Right ventricle myocardium superior (tissue), 1 donor: ENCODE results near the gene TFB2M. TPM values are rescaled to one million over a fixed set of nuclear protein-coding genes. Genes with fewer than 3 reads are reported as not detected.

Experiments used
- ATAC-seq: fragments of 200-7000 bp; cut with Tn5 transposase; one replicate; pipeline ENCODE4 v1.9.1; 2020; ENCODE audit warnings: mild to moderate bottlenecking; ENCODE audit not compliant: poor library complexity
- DNase-seq: peaks from one replicate; pipeline ENCODE4 v3.0.0-alpha.2; 2020
- intact Hi-C: fragments of 100-400 bp; cut with DNase I; formaldehyde crosslinking; loops from one replicate; pipeline ENCODE4 v1.11.2; 2022
- total RNA-seq: library from RNA; stranded (reverse); fragmentation: NEBNext Ultra II Directional; extraction: Animal tissue kit (Norgen Biotek cat#: 25700); gene quantifications from one replicate; pipeline ENCODE4 v1.2.1, GENCODE V29; 2021
- donor health status: DM: no; HTN: yes; CAD: no; lungs with severe emphysema.

The TFB2M gene
- total RNA-seq, 1 donor from 2014 or later: 18.6 TPM

DNA sequence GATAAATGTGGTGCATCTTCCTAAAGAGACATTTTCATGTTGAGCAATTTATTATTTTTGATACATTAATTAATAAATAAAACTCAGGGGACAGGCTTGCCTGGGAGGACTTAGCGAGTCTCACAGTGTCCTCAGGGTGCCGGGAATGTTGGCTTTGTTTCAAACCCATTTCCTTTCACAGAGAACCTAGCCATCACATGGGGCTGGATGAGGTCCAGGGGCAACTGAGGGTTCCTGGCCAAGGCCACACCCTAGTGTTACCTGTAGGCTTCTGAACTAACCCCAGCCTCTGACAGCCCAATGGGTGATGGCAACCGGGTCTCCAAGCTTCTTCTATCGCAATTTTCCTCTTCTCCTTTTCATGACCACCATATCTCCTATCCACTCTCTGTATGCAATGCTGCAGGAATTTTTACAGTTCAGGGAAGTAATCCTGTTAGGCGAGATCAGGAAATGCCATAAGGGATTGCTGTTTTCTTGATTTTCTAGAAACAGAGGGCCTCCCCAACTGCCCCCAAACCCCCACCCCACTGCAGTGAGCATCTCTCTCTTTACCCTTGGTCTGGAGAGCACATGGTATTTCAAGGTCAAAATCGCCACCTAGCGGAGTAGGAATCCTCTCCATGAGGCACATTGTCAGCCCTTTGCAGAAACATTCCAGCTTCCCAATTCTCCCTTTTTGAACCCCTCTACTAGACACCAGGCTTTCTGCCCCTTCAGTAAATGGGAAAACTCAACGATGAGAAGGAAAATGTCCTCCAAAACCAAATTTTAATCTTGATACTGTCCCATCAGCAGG is 36.9 kb downstream of the TFB2M start:
- intact Hi-C loops: no loop called here
- ATAC-seq: no peak
- no peak for DNase-seq

DNA sequence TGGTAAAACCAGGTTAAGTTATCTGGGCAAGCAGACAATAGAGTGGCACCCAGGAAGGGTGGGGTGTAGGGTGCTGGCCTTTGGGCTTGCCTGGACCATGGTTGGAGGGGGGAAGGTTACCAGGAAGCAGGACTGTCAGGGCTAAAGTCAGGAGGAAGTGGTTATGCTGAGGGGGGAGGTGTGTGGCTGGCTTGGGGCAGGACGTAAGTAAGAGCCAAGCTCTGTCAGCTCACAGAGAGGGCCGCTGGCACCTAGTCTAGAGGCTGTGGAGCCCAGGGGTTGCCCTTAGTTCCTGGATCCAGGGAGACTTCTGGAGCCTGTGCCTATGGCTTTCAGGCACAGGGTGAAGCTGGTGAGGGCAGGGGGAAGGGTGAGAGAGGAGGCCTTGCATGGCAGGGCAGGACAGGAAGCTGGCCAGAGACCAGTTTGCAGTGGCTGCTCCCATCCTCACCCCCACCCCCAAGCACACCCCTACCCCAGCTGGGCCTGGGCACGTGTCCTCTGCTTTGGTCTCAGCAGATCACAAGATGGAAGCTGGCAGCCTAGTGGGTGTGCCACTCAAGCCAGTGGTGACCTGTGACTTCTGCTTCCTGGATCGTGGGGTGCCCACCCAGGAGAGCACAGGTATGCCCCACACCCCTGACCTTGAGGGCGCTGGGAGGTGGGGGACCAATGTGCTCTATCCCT is 38.5 kb downstream of the TFB2M start:
- intact Hi-C loops: no loop called here
- ATAC-seq (no peak), DNase-seq (no peak)

DNA sequence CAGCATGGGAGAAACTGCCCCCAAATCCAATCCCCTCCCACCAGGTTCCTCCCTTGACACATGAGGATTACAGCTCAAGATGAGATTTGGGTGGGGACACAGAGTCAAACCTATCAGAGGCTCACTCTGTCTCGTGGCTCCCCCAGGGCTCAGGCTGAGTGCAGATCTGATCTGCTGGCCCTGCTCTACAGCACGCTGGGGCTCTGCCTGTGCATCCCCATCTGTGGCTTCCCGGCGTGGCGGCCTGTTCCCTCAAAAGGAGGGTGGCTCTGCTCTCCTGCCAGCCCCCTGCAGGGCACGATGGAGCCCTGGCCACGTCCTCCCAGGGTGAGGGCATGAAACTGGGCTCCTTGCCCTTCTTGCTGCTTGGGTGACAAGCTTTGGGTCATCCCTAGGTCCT is 39.1 kb downstream of the TFB2M start:
- DNase-seq: no peak
- intact Hi-C loops: no loop called here
- ATAC-seq: no peak

DNA sequence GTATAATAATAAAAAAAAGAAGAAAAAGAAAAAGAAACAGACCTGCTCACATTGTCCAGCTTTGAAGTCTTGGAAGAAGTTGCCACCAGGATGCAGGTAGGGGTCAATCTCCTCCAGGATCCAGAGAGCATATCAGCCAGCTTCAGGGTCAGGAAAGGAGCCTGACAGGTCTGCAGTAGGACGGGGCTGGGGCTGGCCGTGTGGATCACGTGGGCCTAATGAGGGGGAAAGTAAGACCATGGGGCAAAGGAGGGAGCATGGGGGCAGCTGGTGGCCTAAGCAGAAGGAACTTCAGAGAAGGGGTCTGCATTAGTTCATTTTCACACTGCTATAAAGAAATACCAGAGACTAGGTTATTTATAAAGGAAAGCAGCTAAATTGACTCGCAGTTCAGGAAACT is 39.7 kb downstream of the TFB2M start:
- DNase-seq: no peak
- no peak for ATAC-seq
- intact Hi-C loops: no loop called here

DNA sequence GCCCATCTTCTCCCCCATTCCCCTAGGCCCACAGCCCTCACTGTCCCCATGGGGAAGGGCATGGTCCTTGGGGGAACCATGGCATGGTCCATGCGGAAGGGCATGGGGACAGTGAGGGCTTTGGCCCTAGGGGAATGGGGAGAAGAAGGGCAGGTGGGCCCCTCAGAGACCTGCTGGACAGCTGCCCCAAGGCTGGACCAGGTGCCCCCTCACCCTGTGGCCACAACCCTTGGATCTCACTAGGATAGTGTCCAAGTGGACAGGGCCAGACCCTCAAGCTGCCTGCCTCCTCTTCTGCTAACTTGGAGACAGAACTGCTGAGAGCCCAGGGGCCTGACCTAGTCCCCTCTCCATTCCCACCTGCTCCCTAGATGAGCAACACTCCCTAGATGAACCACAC is 46.5 kb downstream of the TFB2M start:
- no peak for DNase-seq
- no peak for ATAC-seq
- intact Hi-C loops: no loop called here

DNA sequence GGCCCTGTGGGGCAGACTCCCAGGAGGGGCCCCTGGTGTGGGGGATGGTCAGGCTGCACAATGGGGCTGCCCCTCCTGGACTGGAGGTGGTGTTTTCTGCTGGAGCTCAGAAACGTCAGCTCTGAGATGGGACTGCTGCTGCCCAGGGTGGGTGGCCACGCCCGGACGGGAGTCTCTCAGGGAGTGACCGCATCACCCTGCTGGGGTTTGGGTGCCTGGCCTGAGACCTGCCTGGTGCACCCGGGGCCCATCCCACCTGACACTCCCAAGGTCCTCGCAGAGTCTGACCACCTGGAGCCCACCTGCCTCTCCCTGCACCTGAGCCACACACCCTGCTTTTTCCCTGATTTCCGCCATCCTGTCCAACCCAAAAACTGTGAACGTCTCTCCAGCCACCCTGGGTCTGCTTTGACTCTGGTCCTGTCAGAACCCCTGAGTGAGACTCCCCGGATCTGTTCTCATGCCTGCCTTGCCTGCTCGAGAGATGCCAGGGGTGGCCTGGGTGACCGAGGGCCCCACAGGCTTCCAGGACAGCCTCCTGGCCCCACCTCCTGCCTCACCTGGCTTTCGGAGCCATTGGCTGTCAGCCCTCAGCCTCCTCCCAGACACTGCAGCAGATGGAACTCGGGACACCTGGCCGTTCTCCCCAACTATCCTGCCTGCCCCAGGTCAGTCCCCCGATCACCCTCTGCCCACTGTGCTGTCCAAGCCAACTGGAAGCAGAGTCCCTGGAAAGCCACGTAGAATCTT is 47.4 kb downstream of the TFB2M start:
- ATAC-seq (no peak), DNase-seq (no peak)
- intact Hi-C loops: no loop called here

DNA sequence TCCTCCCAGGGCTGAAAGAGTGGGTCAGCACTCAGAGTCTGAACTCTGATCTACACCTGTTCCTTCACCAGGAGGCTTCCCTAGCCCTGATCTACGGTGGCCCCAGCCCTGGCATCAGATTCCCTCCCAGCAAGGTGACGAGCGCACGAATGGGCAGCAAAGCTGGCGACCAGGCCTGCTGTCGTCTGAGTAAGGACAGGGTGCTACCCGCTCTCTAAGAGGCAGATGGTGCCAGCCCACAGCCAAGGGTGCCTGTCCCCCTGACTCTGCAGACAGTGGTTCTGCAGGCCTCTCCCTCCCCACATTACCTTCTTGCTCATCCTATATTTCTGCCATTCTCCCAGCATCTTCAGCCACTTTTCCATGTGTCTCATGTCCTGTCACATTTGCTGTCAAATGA is 48.7 kb downstream of the TFB2M start:
- DNase-seq (no peak), ATAC-seq (no peak)
- intact Hi-C loops: no loop called here

DNA sequence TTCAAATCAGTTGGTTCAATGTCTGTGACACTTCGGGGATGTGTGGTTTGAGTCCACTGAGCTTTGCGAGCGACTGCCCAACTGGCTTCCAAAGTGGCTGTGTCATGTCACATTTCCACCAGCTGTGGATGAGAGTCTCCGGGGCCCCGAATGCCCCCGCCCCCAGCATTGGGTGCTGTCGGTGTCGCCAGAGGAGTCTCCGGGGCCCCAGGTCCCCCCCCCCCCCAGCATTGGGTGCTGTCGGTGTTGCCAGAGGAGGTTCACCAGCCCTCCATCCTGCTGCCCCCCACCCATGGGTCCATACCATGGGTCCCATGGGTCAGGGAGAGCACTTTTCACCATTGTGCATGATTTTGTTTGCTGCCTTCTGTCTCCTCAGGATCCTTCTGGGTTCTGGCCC is 49.9 kb downstream of the TFB2M start:
- intact Hi-C loops: no loop called here
- DNase-seq: no peak
- ATAC-seq: no peak

DNA sequence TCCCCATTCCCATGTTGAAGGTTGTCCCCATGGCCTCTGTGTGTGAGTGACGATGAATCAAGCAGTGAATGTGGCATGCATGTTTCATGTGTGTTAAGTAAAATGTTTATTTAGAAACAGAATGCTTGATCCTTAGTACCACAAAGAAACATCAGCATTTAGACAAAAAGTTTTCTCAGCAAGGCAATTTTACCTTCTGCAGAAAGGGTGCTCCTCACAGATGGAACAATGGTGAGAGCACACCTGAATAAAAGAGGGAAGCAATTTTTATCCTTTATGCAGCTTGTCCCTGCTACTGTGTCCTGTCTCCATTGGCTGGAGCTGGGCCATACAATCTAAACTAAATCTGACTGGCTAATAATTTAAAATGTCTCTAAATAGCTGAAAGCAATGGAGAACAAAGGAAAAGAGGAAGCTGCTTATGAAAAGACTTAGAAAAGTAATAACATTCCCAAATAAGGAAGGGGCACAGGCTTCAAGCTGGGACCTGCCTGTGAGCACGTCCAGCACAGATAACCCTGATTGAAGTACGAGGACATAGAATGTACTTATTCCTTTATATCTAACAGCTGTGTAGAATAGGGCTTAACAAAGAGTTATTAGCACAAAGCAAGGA is 50.6 kb downstream of the TFB2M start:
- intact Hi-C loops: no loop called here
- no peak for DNase-seq

DNA sequence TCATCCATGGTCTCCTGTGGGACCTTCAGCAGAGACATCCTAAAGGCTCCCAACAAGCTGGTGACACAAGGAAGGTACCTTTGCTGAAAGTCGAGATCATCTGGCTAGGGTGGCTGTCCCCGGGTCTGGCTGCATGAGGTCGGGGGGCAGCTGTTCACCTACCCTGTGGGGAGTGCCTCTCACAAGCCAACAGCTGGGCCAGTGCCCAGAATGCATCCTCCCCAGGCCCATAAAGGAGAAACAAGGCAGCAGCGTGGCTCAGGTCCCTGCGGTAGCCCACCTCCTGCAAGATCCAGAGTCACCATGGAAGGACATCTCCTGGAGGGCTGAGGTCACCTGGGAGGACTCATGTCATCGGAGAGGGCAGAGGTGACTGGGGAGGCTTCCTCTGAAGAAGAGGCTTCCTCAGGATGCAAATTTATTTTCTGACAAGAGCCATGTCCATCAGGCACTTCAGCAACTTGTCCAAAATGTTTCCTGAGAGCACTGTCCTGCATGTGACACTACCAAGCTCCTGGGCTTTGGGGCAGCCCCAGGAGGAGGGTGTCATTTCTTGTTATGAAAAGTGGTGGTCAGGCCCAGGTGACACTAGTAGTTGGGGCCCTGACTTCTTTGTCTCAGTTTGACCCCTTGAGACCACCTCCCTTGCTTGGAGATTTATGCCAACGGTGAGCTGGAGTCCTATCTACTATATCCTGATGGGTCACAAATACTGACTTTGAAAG is 52.3 kb downstream of the TFB2M start:
- DNase-seq (no peak), ATAC-seq (no peak)
- intact Hi-C loops: no loop called here

More for the DNA sequence above, 50.6 kb downstream of the TFB2M start:
- no peak for ATAC-seq

DNA sequence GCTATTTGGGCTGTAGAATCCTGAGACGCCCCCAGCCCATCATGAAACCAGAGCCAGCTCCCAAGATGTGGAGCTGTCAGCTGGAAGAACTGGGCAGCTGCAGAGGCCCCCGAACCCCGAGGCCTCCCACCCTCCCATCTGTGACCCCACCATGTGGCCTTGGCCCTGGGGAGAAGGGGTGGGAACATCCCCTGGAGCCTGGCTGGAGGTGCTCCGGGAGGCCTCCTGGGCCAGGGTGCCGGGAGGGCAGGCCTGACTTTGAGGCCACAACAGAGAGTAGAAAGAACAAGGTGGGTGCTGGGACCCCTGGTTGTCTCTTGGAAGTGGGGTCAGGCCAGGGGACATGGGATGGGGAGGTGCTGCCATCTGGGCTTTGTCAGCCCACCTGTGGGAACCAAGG is 53.0 kb downstream of the TFB2M start:
- ATAC-seq: no peak
- intact Hi-C loops: no loop called here
- no peak for DNase-seq

DNA sequence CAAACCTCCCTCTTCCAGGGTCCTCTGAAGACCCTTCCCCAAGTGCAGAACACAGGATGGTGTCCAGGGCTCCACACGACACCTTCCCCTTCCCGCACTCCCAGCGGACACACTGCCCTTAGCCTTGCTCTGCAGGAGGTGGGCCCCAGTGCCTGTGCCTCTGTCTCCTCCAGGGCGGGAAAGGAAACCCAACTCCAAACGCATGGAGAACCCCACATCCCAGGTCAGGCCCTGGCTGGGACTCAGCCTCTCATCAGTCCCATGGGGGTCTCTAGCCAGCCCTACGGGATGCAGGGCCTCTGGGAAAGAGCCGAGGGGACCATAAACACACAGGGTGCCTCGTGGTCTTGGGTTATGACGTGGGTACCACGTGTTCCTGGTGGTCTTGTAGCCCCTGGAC is 53.4 kb downstream of the TFB2M start:
- DNase-seq: no peak
- ATAC-seq: no peak
- intact Hi-C loops: no loop called here

DNA sequence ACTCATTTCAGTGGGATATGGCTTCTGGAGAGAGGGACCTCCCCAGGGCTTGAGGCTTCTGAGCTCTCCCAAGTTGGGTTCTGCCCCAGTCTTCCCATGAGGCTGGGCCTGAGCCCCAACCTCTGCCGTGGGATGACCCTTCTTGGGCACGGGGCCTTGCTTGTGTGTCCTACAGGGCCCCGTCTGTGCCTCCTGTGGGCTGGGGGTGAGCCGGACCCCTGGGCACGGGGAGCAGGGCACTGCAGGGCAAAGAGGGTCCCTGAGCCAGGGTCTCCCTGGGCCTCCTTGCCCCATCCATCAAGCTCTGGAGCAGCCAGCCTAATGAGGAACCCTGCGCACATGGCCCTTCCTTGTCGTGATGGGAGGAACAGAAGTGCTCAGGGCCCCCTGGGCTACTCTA is 53.8 kb downstream of the TFB2M start:
- no peak for DNase-seq
- intact Hi-C loops: no loop called here
- no peak for ATAC-seq

DNA sequence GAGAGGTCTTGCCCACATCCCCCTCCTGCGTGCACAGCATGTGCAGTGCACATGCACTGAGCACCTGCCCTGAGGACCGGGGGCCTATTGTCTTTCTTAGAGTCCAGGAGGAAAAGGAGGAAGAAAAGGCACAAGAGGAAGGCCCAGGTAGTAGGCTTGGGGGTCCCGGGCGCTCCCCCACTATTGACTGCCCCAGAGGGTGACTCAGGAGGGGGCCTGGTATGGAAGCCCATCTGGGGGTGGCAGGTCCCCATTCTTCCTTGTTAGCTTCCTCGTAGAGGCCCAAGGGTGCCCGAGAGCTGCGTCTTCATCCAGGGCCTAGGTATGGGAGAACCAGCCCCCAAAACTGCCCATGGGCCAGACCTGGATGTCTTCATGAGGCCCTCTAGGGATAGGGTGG is 54.9 kb downstream of the TFB2M start:
- intact Hi-C loops: no loop called here
- ATAC-seq (no peak), DNase-seq (no peak)

DNA sequence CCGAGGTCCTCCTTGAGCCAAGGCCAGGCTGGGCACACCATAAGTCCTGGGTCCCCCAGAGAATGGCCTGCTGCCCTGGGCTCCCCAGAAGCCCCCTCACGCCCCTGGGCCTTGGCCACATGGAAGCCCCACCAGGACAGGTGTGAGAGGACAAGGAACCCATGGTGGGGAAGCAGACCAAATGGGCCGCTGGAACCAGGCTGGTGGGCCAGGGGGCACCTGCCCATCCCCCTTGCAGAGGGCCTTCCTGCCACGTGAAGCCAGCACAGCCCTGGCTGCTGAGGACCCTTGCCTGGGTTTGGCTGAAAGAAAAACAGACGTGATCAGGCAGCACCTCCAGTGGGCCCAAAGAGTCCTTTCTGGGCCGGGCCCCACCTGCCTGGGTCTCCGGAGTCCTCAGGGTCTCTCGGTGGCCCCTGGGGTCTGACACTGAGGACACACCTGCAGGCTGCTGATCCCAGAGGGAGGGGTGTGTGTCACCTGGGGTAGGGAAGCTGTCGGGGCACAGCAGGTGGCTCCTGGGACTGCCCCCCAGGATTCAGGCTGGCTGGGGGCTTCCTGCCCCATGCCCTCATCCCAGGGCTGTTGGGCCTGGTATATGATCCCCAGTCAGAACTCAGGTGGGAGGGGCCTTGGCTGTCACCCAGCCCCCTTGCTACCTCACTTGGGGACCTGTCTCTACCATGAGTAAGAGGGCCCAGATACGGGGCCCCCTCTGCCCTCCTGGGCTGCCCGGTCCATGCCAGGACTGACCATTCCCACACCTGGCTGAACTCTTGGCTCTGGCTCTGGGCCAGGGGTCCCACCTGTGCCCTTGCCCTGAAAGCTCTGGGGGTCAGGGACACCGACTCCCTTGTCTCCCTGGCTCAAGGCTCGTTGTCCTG is 55.7 kb downstream of the TFB2M start:
- intact Hi-C loops: no loop called here
- ATAC-seq (no peak), DNase-seq (no peak)

DNA sequence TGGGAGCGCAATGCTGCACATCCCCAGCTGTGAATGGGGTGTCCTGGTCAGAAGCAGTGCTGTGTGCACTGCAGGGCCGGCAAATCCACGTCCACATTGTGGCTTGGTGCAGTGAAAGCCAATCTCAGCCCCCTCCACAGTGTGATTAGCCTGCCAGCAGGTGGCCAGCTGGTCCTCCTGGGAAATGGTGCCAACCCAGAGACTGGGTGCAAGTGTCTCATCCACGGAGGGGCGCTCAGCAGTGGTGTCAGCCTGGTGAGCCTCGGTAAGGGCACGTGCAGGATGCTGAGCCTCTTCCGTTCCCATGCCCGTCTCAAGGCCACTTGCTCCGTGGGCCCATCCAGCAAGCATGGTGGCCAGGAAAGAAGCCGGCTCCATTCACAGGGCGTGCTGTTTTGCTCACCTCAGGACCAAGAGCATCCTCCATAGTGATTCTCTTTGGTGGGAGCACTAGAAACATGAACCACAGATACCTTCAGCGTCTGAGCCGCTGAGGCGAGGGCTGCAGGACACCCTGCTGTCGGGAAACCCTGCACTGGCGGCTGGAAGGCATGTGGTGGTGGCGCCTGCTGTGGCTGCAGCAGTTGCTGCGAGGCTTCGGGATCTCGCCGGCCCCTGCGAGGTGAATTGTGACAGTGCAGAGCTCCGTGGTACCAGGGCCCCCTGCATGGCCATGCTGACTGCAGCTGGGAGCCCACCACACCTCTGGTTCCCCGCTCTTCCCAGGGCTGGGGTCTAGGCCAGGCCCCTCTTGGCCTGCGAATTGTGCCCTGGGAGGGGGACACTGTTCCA is 57.0 kb downstream of the TFB2M start:
- DNase-seq: no peak
- intact Hi-C loops: no loop called here
- ATAC-seq: no peak
